Muscle of leg (tissue), 11 donors: ENCODE measurements around the gene NENF. TPM values are rescaled to one million over a fixed set of nuclear protein-coding genes. Genes with fewer than 3 reads are reported as not detected.
A peak's percentile ranks its signal among the peaks of the same experiment; 100 is the strongest.

ENCODE experiments used
- DNase-seq: peaks from one replicate; pipeline ENCODE4 v3.0.0; 2013
- H3K27ac ChIP-seq: one replicate; pipeline ENCODE4 v1.5.1; 2013; ENCODE audit warnings: mild to moderate bottlenecking, low read length, control low read depth
- H3K27me3 ChIP-seq: one replicate; pipeline ENCODE4 v1.6.1; 2013; ENCODE audit warnings: low read length; ENCODE audit not compliant: control insufficient read depth, insufficient read depth
- H3K36me3 ChIP-seq: one replicate; pipeline ENCODE4 v1.6.1; 2013; ENCODE audit warnings: low read length; ENCODE audit not compliant: control insufficient read depth, insufficient read depth
- H3K4me1 ChIP-seq: one replicate; pipeline ENCODE4 v1.6.1; 2013; ENCODE audit warnings: low read length; ENCODE audit not compliant: control insufficient read depth, insufficient read depth
- H3K4me3 ChIP-seq: one replicate; pipeline ENCODE4 v1.5.1; 2013; ENCODE audit warnings: low read length, control low read depth
- H3K9me3 ChIP-seq: replicated peaks from 2 replicates; pipeline ENCODE4 v1.6.1; 2013; ENCODE audit warnings: low read depth, low read length; ENCODE audit not compliant: control insufficient read depth
- WGBS: methylation state at CpG from one replicate; pipeline ENCODE4 v1.1.5; 2013; ENCODE audit warnings: missing lambda C conversion rate; ENCODE audit not compliant: insufficient coverage; 5-methylcytosine and 5-hydroxymethylcytosine counted together
- polyA plus RNA-seq, 8 donors: library from polyadenylated mRNA; unstranded; fragments of 120-200 nt; gene quantifications; one replicate each; pipeline versions ENCODE4 v1.2.1 to v1.2.3, GENCODE V29; 2013; ENCODE audit warnings: inconsistent platforms in 1 of 8, low replicate concordance in 1 of 8; ENCODE audit not compliant: insufficient read length in 8 of 8, insufficient read depth in 1 of 8
- total RNA-seq: library from RNA; stranded (reverse); fragments of 120-200 nt; gene quantifications from one replicate; pipeline ENCODE4 v1.2.4, GENCODE V29; 2013

NENF gene
- total and polyA plus RNA-seq, 9 donors = 58.4 to 153 (median 74.2) TPM

DNA sequence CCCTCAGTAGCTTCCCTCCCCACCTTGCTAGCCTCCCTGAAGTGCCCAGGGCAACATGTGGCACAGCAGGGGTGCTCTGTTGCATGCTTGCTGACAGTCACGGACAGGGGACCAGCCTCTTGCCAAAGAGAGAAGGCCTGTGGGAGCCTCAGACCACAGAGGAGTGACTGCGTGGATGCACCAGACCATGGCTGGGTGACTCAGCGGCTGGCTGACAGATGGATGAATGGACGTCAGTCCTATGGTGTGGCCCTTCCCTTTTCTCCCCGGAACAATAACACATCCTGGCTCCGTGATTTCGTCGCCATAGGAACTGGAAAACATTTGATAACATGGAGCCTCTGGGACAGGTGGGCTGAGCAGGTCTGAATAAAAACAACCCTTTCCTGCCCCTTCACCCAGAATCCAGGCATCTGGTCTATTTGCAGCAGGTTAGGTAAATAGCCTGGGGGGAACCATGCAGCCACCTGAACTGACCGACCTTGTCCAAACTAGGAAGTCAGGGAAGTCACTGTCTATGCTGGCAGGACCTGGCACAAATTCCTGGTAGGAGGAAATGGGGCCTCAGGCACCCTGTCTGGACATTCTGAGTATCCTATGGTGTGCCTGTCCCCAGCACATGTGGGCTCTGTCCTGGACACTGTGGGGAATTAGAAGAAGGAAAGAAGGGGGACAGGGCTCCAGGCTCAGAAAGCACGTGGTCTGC, 53.3 kb downstream of the NENF start:
- WGBS = 29% methylated on average over 4 of the region's 10 CpGs
- H3K4me3 ChIP-seq = no peak overlapping the region
- H3K36me3 ChIP-seq = no peaks in the 10 kb centered on the region
- no peaks in the 10 kb centered on the region for H3K9me3 ChIP-seq
- H3K27me3 ChIP-seq = peaks cover 2% of the 10 kb centered on the region
- H3K27ac ChIP-seq = no peak overlapping the region
- DNase-seq = peak; percentile 61
- peaks cover 13% of the 10 kb centered on the region for H3K4me1 ChIP-seq

DNA sequence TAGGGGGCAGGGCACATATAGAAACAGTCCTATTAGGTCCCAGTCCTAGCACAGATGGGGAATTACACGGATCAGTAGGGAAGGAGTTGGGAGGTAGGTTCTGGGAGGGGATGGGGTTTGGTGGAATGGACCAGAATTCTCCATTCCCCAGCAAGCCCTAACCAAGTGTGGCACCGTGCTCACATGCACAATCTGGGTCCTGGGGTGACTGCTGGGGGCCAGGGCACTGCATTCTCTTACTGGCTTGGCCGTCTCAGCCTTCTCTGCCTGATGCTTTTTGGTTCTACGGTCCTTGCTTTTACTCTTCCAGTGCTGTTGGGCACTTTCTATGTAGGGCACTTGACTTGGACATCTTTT, 53.9 kb downstream of the NENF start:
- Histone ChIP-seq H3K36me3 (no peaks in the 10 kb centered on the region), H3K4me3 (no peak overlapping the region), H3K4me1 (peaks cover 13% of the 10 kb centered on the region), H3K9me3 (no peaks in the 10 kb centered on the region), H3K27me3 (peaks cover 2% of the 10 kb centered on the region), H3K27ac (no peak overlapping the region)
- DNase-seq = no peak
- WGBS = 56% methylated on average over 2 of the region's 4 CpGs

DNA sequence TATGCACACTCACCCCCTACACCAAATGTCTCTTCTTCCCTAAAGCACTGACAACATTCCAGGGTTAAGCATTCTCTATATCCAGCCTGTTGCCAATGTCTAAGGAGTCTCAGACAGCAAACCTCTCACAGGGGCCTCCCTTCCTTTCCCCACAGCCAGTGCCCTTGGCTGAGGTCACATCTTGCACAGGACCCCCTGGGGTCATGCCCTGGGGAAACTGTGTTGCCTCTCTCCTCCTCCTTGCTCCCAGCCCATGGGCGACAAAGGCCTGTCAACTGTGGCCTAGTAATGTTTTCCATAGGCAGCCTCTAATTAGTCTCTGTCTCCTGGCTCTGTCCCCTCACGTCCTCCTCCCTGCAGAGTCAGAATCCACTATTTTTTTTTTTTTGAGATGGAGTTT, 54.6 kb downstream of the NENF start:
- H3K27me3 ChIP-seq = peaks cover 4% of the 10 kb centered on the region
- 54% methylated on average over 2 of the region's 2 CpGs for WGBS
- H3K9me3 ChIP-seq = no peaks in the 10 kb centered on the region
- H3K36me3 ChIP-seq = no peaks in the 10 kb centered on the region
- H3K4me1 ChIP-seq = peaks cover 13% of the 10 kb centered on the region
- no peak overlapping the region for H3K27ac ChIP-seq
- no peak overlapping the region for H3K4me3 ChIP-seq
- DNase-seq = no peak

DNA sequence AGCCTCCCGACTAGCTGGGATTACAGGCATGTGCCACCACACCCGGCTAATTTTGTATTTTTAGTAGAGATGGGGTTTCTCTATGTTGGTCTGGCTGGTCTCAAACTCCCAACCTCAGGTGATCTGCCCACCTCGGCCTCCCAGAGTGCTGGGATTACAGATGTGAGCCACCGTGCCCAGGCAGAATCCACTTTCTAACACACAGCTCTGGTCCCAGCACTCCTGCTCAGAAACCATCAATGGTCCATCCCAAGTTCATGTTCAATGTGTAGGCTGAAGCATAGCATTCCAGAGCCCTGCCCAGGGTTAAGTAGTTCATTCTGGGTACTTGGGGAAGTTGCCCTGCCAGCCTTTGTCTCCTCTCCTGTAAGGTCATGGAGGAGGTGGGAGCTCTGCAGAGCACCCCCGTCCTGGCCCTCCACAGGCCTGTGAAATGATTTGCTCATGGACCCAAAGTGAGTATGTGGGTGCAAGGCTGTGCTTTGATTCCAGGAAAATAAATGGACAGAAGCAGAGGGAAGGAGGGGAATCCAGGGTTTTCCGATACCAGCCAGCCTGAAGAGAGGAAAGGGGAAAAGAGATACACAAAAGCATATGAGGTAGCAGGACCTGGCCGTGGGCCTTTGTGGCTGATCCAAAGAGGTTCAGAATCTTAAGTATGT, 55.2 kb downstream of the NENF start:
- H3K9me3 ChIP-seq = no peaks in the 10 kb centered on the region
- DNase-seq = no peak
- H3K4me3 ChIP-seq = no peak overlapping the region
- WGBS = 100% methylated on average over 2 of the region's 7 CpGs
- H3K27ac ChIP-seq = peak overlapping the region; percentile 83
- H3K36me3 ChIP-seq = no peaks in the 10 kb centered on the region
- peaks cover 13% of the 10 kb centered on the region for H3K4me1 ChIP-seq
- H3K27me3 ChIP-seq = peaks cover 3% of the 10 kb centered on the region

DNA sequence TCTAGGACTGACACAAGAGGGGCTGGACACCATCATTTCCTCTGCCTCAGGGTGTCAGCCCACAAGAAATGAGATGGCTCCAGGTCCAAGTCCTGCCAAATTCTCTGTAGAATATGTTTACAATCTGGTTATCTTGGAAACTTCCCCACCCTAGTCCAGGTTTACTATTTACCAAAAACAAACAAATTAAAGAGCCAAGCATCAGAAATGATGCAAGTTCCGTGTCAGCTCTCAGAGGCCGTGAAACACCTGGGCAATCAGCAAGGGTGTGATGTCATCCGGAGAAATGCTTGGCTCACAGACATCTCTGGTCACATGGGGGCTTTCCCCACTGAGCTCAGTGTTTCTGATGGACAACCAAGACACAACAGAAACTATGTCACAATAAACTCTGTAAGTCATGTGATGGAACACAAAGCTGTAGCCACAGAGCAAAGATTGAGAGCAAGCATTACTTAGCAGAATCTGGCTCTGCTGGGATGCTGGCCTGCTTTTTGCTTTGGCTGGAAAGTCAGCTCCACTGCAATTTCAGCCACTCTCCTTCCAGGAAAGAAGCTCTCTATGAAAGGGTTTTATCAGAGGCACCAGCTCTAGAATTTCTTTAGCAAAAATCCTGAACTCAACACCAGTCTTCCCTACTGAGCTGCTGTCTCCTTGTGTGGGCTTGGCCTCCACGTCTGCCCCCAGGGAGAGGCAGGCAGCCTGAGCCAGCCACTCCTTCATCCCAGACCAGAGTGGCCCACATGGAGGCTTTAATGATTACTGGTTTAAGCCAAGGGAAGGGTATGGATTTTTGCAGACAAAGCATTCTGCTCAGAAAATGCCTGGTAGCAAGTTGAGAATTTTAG, 55.9 kb downstream of the NENF start:
- 40% methylated on average over 2 of the region's 4 CpGs for WGBS
- H3K27me3 ChIP-seq = peaks cover 2% of the 10 kb centered on the region
- no peaks in the 10 kb centered on the region for H3K9me3 ChIP-seq
- peaks cover 13% of the 10 kb centered on the region for H3K4me1 ChIP-seq
- no peak overlapping the region for H3K4me3 ChIP-seq
- peak overlapping the region; percentile 83 for H3K27ac ChIP-seq
- DNase-seq = peak; percentile 94
- no peaks in the 10 kb centered on the region for H3K36me3 ChIP-seq

DNA sequence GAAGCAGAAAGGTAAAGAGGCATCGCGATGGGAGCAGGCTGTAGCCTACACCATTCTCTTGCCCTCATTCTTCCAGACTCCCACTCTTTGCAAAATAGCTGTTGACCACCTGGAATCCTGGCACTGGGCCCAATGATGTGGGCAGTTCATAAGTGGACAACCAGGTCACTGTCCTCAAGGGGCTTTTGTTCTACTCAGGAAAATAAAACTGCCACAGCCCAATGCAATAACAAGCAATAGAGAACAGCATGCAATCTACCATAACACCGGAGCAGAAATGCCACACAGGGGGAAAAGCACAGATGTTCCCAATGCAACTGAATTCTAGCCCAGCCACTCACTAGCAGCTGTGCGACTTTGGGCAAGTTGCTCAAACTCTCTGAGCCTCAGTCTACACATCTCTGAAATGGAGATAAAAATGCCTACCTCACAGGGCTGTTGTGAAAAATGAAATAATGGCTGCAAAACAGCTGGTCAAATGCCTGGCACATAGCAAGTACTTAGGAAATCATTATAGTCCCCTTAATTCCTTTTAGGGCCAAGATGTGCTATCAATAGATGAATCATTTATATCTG, 56.7 kb downstream of the NENF start:
- H3K27ac ChIP-seq = peak overlapping the region; percentile 83

DNA sequence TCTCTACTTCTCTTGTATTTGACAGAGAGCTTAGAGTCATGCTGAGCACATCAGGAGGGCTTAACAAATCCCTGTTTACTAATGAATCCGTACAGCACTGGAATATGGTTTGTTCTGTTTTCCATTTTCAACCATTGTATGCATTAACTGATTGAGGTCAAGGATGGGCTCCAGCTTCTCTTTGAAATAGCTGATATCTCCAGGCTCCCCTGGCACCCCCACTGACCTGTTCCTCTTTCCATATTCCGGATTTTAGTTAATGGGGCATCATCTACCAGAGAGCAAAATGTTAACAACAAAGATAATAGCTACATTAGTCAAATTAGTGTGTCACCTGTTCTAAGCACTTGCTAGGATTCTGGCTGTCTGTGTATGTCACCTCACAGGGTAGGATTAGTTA, 57.6 kb downstream of the NENF start:
- H3K27ac ChIP-seq = no peak overlapping the region
- no peak for DNase-seq
- H3K36me3 ChIP-seq = no peaks in the 10 kb centered on the region
- H3K4me1 ChIP-seq = peaks cover 13% of the 10 kb centered on the region
- H3K4me3 ChIP-seq = no peak overlapping the region
- H3K9me3 ChIP-seq = no peaks in the 10 kb centered on the region
- WGBS = no CpG with 5 or more reads among the region's 2 CpGs
- peaks cover 2% of the 10 kb centered on the region for H3K27me3 ChIP-seq

More for the DNA sequence above, 56.7 kb downstream of the NENF start:
- H3K4me3 ChIP-seq = no peak overlapping the region
- H3K4me1 ChIP-seq = peaks cover 13% of the 10 kb centered on the region
- H3K9me3 ChIP-seq = no peaks in the 10 kb centered on the region
- no peaks in the 10 kb centered on the region for H3K36me3 ChIP-seq
- no peak for DNase-seq
- peaks cover 2% of the 10 kb centered on the region for H3K27me3 ChIP-seq
- WGBS = 17% methylated on average over 1 of the region's 4 CpGs

DNA sequence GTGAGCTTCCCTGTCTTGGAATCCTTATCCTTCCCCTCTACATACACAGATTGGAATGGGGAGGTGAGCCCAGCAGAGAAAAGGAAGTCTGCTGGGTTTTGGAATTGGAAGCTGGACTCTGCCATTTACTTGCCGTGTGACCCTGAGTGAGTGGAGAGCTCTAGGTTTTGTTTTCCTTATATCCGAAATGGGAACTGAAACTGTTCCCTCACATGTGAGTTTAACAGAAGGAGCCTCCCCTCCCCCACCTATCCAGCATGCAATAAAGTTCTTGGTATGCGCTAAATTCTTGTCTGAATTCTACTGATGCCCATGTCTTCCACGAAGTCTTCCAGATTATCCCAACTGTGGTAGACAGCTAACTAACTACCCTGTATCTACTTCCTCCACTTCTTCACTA, 58.7 kb downstream of the NENF start:
- DNase-seq = peak; percentile 69
- Histone ChIP-seq H3K9me3 (no peaks in the 10 kb centered on the region), H3K27ac (peak overlapping the region; percentile 53), H3K4me1 (peaks cover 13% of the 10 kb centered on the region), H3K27me3 (peaks cover 2% of the 10 kb centered on the region), H3K4me3 (no peak overlapping the region), H3K36me3 (no peaks in the 10 kb centered on the region)
- 96% methylated on average over 2 of the region's 4 CpGs for whole genome bisulfite sequencing
